ENCODE results near the gene MCM6. TPM values are rescaled to one million over a fixed set of nuclear protein-coding genes. Genes with fewer than 3 reads are reported as not detected.

MCM6 gene
- polyA plus RNA-seq, 1 donor from 2014 or later = 7.0 TPM

GRCh38 chr2:135874777-135875365 is 1.4 kb downstream of the MCM6 start:
- Histone ChIP-seq H3K4me2 (ENCODE audit: low read length) (no peak overlapping the region), H3K4me3 (ENCODE audit: low read length) (peak overlapping the region; percentile 90), H3K27me3 (ENCODE audit: insufficient read depth, low read depth, low read length) (no peaks in the 10 kb centered on the region), H3F3A (ENCODE audit: insufficient read depth, low read length, poor library complexity, severe bottlenecking) (no peaks in the 10 kb centered on the region), H3K27ac (ENCODE audit: low read length) (no peak overlapping the region), H3K36me3 (ENCODE audit: insufficient read depth, low read length) (no peaks in the 10 kb centered on the region), H4K20me1 (ENCODE audit: insufficient read depth) (no peaks in the 10 kb centered on the region), H3K9me2 (ENCODE audit: insufficient read depth, low read length) (no peaks in the 10 kb centered on the region), H3K9ac (ENCODE audit: low read length) (no peak overlapping the region), H2AFZ (ENCODE audit: low read depth, low read length) (no peak overlapping the region), H3K9me3 (ENCODE audit: low read length) (no peaks in the 10 kb centered on the region), H3K79me2 (replicated peaks; ENCODE audit: insufficient read depth, low read length) (peaks cover 4% of the 10 kb centered on the region)
- no peak for TF ChIP-seq RAD21 (conservative IDR thresholded peaks at IDR 0.05)
- TF ChIP-seq MXI1 (conservative IDR thresholded peaks at IDR 0.05; ENCODE audit: poor library complexity, severe bottlenecking) = no peak
- no peak for TF ChIP-seq EP300 (conservative IDR thresholded peaks at IDR 0.05; ENCODE audit: poor library complexity, severe bottlenecking)
- TF ChIP-seq EZH2 (IDR thresholded peaks at IDR 0.05; ENCODE audit: borderline replicate concordance, insufficient read depth, low read length, poor library complexity, severe bottlenecking) = no peak
- TF ChIP-seq POLR2AphosphoS5 (IDR thresholded peaks at IDR 0.05) = no peak
- TF ChIP-seq CTCF (IDR thresholded peaks at IDR 0.05; ENCODE audit: poor library complexity, severe bottlenecking) = no peak

GRCh38 chr2:135870571-135870970 is 5.7 kb downstream of the MCM6 start:
- no peaks in the 10 kb centered on the region for H3K27me3 ChIP-seq (ENCODE audit: insufficient read depth, low read depth, low read length)
- no peaks in the 10 kb centered on the region for H3K9me3 ChIP-seq (ENCODE audit: low read length)
- no peaks in the 10 kb centered on the region for H3K9me2 ChIP-seq (ENCODE audit: insufficient read depth, low read length)
- H2AFZ ChIP-seq (ENCODE audit: low read depth, low read length) = no peak overlapping the region
- no peaks in the 10 kb centered on the region for H3K36me3 ChIP-seq (ENCODE audit: insufficient read depth, low read length)
- H3K4me3 ChIP-seq (ENCODE audit: low read length) = no peak overlapping the region
- TF ChIP-seq EZH2 (IDR thresholded peaks at IDR 0.05; ENCODE audit: borderline replicate concordance, insufficient read depth, low read length, poor library complexity, severe bottlenecking) (no peak), SMC3 (conservative IDR thresholded peaks at IDR 0.05; ENCODE audit: poor library complexity) (no peak), POLR2AphosphoS5 (IDR thresholded peaks at IDR 0.05) (no peak), RAD21 (conservative IDR thresholded peaks at IDR 0.05) (no peak), CTCF (IDR thresholded peaks at IDR 0.05; ENCODE audit: poor library complexity, severe bottlenecking) (no peak), TAF1 (IDR thresholded peaks at IDR 0.05; ENCODE audit: low read depth) (no peak), MXI1 (conservative IDR thresholded peaks at IDR 0.05; ENCODE audit: poor library complexity, severe bottlenecking) (no peak), EP300 (conservative IDR thresholded peaks at IDR 0.05; ENCODE audit: poor library complexity, severe bottlenecking) (no peak)
- no peak overlapping the region for H3K27ac ChIP-seq (ENCODE audit: low read length)
- no peak overlapping the region for H3K9ac ChIP-seq (ENCODE audit: low read length)
- H4K20me1 ChIP-seq (ENCODE audit: insufficient read depth) = no peaks in the 10 kb centered on the region
- no peak overlapping the region for H3K4me2 ChIP-seq (ENCODE audit: low read length)
- no peaks in the 10 kb centered on the region for H3F3A ChIP-seq (ENCODE audit: insufficient read depth, low read length, poor library complexity, severe bottlenecking)
- H3K79me2 ChIP-seq (replicated peaks; ENCODE audit: insufficient read depth, low read length) = peaks cover 4% of the 10 kb centered on the region

DNA sequence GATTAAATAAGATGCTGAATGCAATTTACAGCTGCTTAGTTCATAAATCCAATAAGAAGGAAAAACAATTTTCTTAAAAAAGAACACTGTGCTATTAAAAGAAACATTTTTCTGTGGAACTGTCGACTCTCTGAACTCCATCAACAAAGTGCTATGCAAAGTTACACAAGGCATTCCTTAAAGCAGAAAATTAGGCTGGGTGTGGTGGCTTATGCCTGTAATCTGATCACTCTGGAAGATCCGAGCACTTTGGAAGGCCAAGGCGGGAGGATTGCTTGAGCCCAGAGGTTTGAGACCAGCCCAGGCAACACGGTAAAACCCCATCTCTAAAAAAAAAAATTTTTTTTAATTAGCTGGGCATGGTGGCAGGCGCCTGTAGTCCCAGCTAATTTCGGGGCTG is 13.0 kb downstream of the MCM6 start:
- H3K9ac ChIP-seq (ENCODE audit: low read length) = no peak overlapping the region
- H3K9me3 ChIP-seq (ENCODE audit: low read length) = no peaks in the 10 kb centered on the region
- H3K36me3 ChIP-seq (ENCODE audit: insufficient read depth, low read length) = no peaks in the 10 kb centered on the region
- no peaks in the 10 kb centered on the region for H3F3A ChIP-seq (ENCODE audit: insufficient read depth, low read length, poor library complexity, severe bottlenecking)
- no peak overlapping the region for H3K27ac ChIP-seq (ENCODE audit: low read length)
- no peaks in the 10 kb centered on the region for H3K9me2 ChIP-seq (ENCODE audit: insufficient read depth, low read length)
- H3K79me2 ChIP-seq (replicated peaks; ENCODE audit: insufficient read depth, low read length) = no peaks in the 10 kb centered on the region
- H3K27me3 ChIP-seq (ENCODE audit: insufficient read depth, low read depth, low read length) = no peaks in the 10 kb centered on the region
- H2AFZ ChIP-seq (ENCODE audit: low read depth, low read length) = no peak overlapping the region
- H4K20me1 ChIP-seq (ENCODE audit: insufficient read depth) = no peaks in the 10 kb centered on the region
- no peak for TF ChIP-seq EZH2 (IDR thresholded peaks at IDR 0.05; ENCODE audit: borderline replicate concordance, insufficient read depth, low read length, poor library complexity, severe bottlenecking)
- TF ChIP-seq CTCF (IDR thresholded peaks at IDR 0.05; ENCODE audit: poor library complexity, severe bottlenecking) = no peak
- no peak for TF ChIP-seq POLR2AphosphoS5 (IDR thresholded peaks at IDR 0.05)
- TF ChIP-seq MXI1 (conservative IDR thresholded peaks at IDR 0.05; ENCODE audit: poor library complexity, severe bottlenecking) = no peak
- TF ChIP-seq RAD21 (conservative IDR thresholded peaks at IDR 0.05) = no peak
- no peak for TF ChIP-seq SMC3 (conservative IDR thresholded peaks at IDR 0.05; ENCODE audit: poor library complexity)
- no peak for TF ChIP-seq EP300 (conservative IDR thresholded peaks at IDR 0.05; ENCODE audit: poor library complexity, severe bottlenecking)
- no peak for TF ChIP-seq TAF1 (IDR thresholded peaks at IDR 0.05; ENCODE audit: low read depth)
- TF ChIP-seq REST (IDR thresholded peaks at IDR 0.05; ENCODE audit: borderline replicate concordance) = no peak
- H3K4me2 ChIP-seq (ENCODE audit: low read length) = no peak overlapping the region
- no peak overlapping the region for H3K4me3 ChIP-seq (ENCODE audit: low read length)
